CD8-positive, alpha-beta memory T cell (primary cell): Measurements from ENCODE around the gene NSMCE1. TPM values are rescaled to one million over a fixed set of nuclear protein-coding genes. Genes with fewer than 3 reads are reported as not detected.
A peak's percentile ranks its signal among the peaks of the same experiment; 100 is the strongest.
"Not testable (repeated sequence)": the region's sequence is repeated elsewhere in the genome, so short reads cannot be mapped to it uniquely, and the experiment has no call there.

Source experiments
- CTCF ChIA-PET: fragments of 350-600 bp; sonication (Branson Sonifier 250); formaldehyde crosslinking; loops from one replicate; lab custom pipeline; 2021; ENCODE audit warnings: antibody characterized with exemption; lab: Charles Lee
- POLR2A ChIA-PET: fragments of 350-600 bp; sonication (Branson Sonifier 250); formaldehyde crosslinking; loops from one replicate; lab custom pipeline; 2021; ENCODE audit warnings: antibody characterized with exemption; lab: Charles Lee
- DNase-seq, 5 donors: peaks; one replicate each; pipeline versions ENCODE4 v3.0.0 to v3.0.0-alpha.2; 2020 to 2022; ENCODE audit warnings: mixed read lengths in 1 of 5
- H3K27ac ChIP-seq: one replicate; pipeline ENCODE4 v1.7.0; 2013; ENCODE audit warnings: low read depth, mild to moderate bottlenecking, low read length, moderate library complexity
- H3K27me3 ChIP-seq: 2 replicates; pipeline ENCODE4 v1.7.0; 2013; ENCODE audit warnings: low read length, mild to moderate bottlenecking; ENCODE audit not compliant: insufficient read depth, poor library complexity, severe bottlenecking
- H3K36me3 ChIP-seq: 2 replicates; pipeline ENCODE4 v1.7.0; 2013; ENCODE audit warnings: mild to moderate bottlenecking, low read length, moderate library complexity; ENCODE audit not compliant: insufficient read depth
- H3K4me1 ChIP-seq: 2 replicates; pipeline ENCODE4 v1.7.0; 2013; ENCODE audit warnings: mild to moderate bottlenecking, low read length, moderate library complexity; ENCODE audit not compliant: insufficient read depth
- H3K4me3 ChIP-seq: 2 replicates; pipeline ENCODE4 v1.7.0; 2013; ENCODE audit warnings: mild to moderate bottlenecking, low read length
- H3K9me3 ChIP-seq: 2 replicates; pipeline ENCODE4 v1.7.0; 2013; ENCODE audit warnings: mild to moderate bottlenecking, low read length
- H3K27ac Mint-ChIP-seq, 8 donors: one replicate each; pipeline ENCODE4 v1.8.0; 2020 to 2021; ENCODE audit warnings: mixed read lengths in 8 of 8, mild to moderate bottlenecking in 6 of 8, inconsistent platforms in 3 of 8, moderate library complexity in 3 of 8
- H3K27me3 Mint-ChIP-seq, 2 donors: one replicate each; pipeline ENCODE4 v1.8.0; 2020 to 2021; ENCODE audit warnings: mixed read lengths in 2 of 2, mild to moderate bottlenecking in 1 of 2, moderate library complexity in 1 of 2
- H3K36me3 Mint-ChIP-seq, 3 donors: one replicate each; pipeline ENCODE4 v1.8.0; 2020 to 2021; ENCODE audit warnings: mixed read lengths in 3 of 3, inconsistent platforms in 1 of 3, mild to moderate bottlenecking in 1 of 3
- H3K4me1 Mint-ChIP-seq, 3 donors: one replicate each; pipeline ENCODE4 v1.8.0; 2020 to 2021; ENCODE audit warnings: mixed read lengths in 3 of 3, inconsistent platforms in 1 of 3, mild to moderate bottlenecking in 1 of 3
- H3K4me3 Mint-ChIP-seq, 7 donors: one replicate each; pipeline ENCODE4 v1.8.0; 2020 to 2021; ENCODE audit warnings: mixed read lengths in 7 of 7, mild to moderate bottlenecking in 6 of 7, moderate library complexity in 4 of 7, inconsistent platforms in 2 of 7
- H3K9me3 Mint-ChIP-seq, 5 donors: one replicate each; pipeline ENCODE4 v1.8.0; 2020 to 2022; ENCODE audit warnings: mixed read lengths in 5 of 5, mild to moderate bottlenecking in 3 of 5, moderate library complexity in 2 of 5, inconsistent platforms in 1 of 5
- polyA plus RNA-seq: library from polyadenylated mRNA; unstranded; fragments of 300-500 nt; fragmentation: Illumina TruSeq; gene quantifications from one replicate; pipeline ENCODE4 v1.2.3, GENCODE V29; 2021
- total RNA-seq, 2 experiments: library from RNA; stranded (reverse); gene quantifications; one replicate each; pipeline ENCODE4 v1.2.3, GENCODE V29; 2021

The NSMCE1 gene
- total and polyA plus RNA-seq, 3 experiments from 2014 or later, result 103 to 132 (median 114) TPM

DNA sequence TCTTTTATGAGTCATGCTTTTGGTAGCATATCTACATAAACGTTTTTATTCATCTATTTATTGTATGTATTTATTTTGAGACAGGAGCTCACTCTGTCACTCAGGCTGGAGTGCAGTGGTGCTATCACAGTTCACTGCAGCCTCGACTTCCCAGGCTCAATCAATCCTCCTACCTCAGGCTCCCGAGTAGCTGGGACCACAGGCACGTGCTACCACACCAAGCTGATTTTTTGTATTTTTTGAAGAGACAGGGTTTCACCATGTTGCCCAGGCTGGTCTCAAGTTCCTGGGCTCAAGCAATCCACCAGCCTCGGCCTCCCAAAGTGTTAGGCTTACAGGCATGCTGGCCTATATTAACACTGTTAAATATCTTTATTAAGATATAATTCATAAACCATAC, 24.8 kb upstream of the NSMCE1 start:
- DNase-seq, result no peak
- no peaks in the 10 kb centered on the region for H3K9me3 Mint-ChIP-seq
- H3K27me3 Mint-ChIP-seq, result no peaks in the 10 kb centered on the region
- H3K27ac Mint-ChIP-seq, result no peak overlapping the region
- H3K27me3 ChIP-seq, result no peaks in the 10 kb centered on the region
- peaks cover 25% of the 10 kb centered on the region for H3K4me1 ChIP-seq
- CTCF ChIA-PET, result interaction anchor here (0.5 kb wide), 1 partner anchor 147 kb away, joined by 3 read pairs; no protein-coding TSS in a partner anchor
- no peaks in the 10 kb centered on the region for H3K36me3 Mint-ChIP-seq
- peaks cover 0 to 13% (median 11%) of the 10 kb centered on the region in 3 donors for H3K4me1 Mint-ChIP-seq
- H3K9me3 ChIP-seq, result no peaks in the 10 kb centered on the region
- no peak overlapping the region for H3K4me3 ChIP-seq
- POLR2A ChIA-PET, result interaction anchor here (0.6 to 1.3 kb wide), 2 partner anchors 21 to 49 kb away, joined by 3 to 8 read pairs; no protein-coding TSS in a partner anchor
- H3K4me3 Mint-ChIP-seq, result no peak overlapping the region
- H3K27ac ChIP-seq, result no peak overlapping the region
- no peaks in the 10 kb centered on the region for H3K36me3 ChIP-seq

DNA sequence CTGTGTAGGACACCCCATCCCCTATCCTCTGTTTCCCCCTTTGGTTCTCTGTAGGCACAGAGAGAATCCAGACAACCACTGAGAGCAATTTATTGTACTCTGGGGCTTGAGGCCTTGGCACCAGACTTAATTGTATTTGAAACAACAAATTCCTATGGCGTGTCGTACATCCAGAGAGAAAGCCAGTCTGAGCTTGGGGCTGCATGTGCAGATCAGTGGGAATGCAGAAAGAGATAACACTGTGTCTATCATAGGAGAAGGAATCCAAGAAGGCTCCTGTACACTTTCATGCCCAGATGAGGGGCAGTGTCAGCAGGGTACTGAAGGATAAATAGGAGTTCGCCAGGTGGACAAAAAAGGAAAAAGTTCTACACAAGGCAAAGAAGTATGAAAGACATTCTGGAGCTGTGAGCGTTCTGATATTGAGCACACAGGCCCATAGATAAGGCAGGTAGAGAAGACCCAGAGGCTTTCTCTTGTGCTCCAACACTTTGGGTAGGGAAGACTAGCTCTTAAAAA, 23.2 kb upstream of the NSMCE1 start:
- Mint-ChIP-seq H3K27me3 (no peaks in the 10 kb centered on the region), H3K4me3 (no peak overlapping the region), H3K36me3 (no peaks in the 10 kb centered on the region), H3K4me1 (peaks cover 0 to 13% (median 11%) of the 10 kb centered on the region in 3 donors), H3K27ac (peak overlapping the region in 1 of 8 donors; percentile 40), H3K9me3 (peaks cover 0 to 3% (median 0%) of the 10 kb centered on the region in 5 donors)
- no peaks in the 10 kb centered on the region for H3K9me3 ChIP-seq
- H3K4me3 ChIP-seq, result no peak overlapping the region
- H3K4me1 ChIP-seq, result peaks cover 25% of the 10 kb centered on the region
- H3K36me3 ChIP-seq, result no peaks in the 10 kb centered on the region
- DNase-seq, result no peak
- no peaks in the 10 kb centered on the region for H3K27me3 ChIP-seq
- CTCF ChIA-PET, result no interaction called here
- POLR2A ChIA-PET, result no interaction called here
- no peak overlapping the region for H3K27ac ChIP-seq

DNA sequence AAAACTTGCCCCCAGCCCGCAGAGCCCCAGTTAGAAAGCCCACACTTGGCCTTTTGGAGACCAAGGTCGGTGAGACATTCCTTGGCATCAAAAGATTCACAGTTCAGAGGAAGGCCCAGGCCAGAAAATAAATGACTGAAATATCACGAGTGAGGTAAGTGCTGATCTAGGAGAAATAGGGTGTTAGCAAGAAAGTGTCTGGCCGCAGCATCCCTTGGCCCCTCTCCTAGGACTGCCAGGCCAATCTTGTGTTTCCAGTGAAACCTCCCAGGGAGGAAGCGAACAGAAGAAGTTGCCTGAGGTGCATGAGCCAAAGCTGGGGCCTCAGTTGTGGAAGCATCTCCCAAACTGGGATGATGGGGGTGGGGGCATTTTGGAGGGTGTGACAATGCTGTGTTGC, 22.5 kb upstream of the NSMCE1 start:
- Mint-ChIP-seq H3K27me3 (no peaks in the 10 kb centered on the region), H3K9me3 (peaks cover 0 to 3% (median 0%) of the 10 kb centered on the region in 5 donors), H3K4me3 (no peak overlapping the region), H3K27ac (peak overlapping the region in 1 of 8 donors; percentile 51), H3K36me3 (no peaks in the 10 kb centered on the region), H3K4me1 (peaks cover under 1 to 11% (median 11%) of the 10 kb centered on the region in 3 donors)
- CTCF ChIA-PET, result interaction anchor here (1.1 kb wide), 1 partner anchor 112 kb away, joined by 3 read pairs; no protein-coding TSS in a partner anchor
- POLR2A ChIA-PET, result interaction anchor here (0.7 kb wide), 1 partner anchor 40 kb away, joined by 3 read pairs; no protein-coding TSS in a partner anchor
- Histone ChIP-seq H3K36me3 (no peaks in the 10 kb centered on the region), H3K9me3 (no peaks in the 10 kb centered on the region), H3K27me3 (no peaks in the 10 kb centered on the region), H3K4me1 (peaks cover 25% of the 10 kb centered on the region), H3K4me3 (no peak overlapping the region), H3K27ac (no peak overlapping the region)
- DNase-seq, result no peak

DNA sequence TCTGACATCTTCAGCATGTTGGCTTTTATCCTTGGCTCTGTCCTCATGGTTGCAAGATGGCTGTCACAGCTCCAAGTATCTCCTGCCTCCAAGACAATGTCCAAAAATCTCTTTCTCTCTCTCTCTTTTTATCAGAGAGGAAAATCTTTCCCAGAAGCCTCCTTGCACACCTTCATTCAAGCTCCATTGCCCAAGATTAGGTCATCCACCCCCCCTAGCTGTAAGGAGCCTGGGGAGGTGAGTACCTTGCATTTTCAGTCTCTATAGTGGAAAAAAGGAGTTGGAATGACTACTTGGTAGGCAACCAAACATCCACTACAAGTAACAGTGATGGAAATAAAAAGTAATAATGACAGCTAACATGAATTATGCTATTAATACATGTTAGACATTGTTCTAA, 22.0 kb upstream of the NSMCE1 start:
- Mint-ChIP-seq H3K27me3 (no peaks in the 10 kb centered on the region), H3K4me1 (peaks cover 5 to 15% (median 8%) of the 10 kb centered on the region in 3 donors), H3K27ac (peak overlapping the region in 1 of 8 donors; percentile 63), H3K9me3 (peaks cover 0 to 3% (median 0%) of the 10 kb centered on the region in 5 donors), H3K36me3 (no peaks in the 10 kb centered on the region), H3K4me3 (no peak overlapping the region)
- Histone ChIP-seq H3K9me3 (no peaks in the 10 kb centered on the region), H3K27ac (no peak overlapping the region), H3K4me3 (no peak overlapping the region), H3K4me1 (peaks cover 28% of the 10 kb centered on the region), H3K27me3 (no peaks in the 10 kb centered on the region), H3K36me3 (no peaks in the 10 kb centered on the region)
- POLR2A ChIA-PET, result interaction anchor here (0.7 kb wide), 1 partner anchor 40 kb away, joined by 3 read pairs; no protein-coding TSS in a partner anchor
- DNase-seq, result no peak
- CTCF ChIA-PET, result interaction anchor here (1.1 kb wide), 1 partner anchor 111 kb away, joined by 3 read pairs; no protein-coding TSS in a partner anchor

DNA sequence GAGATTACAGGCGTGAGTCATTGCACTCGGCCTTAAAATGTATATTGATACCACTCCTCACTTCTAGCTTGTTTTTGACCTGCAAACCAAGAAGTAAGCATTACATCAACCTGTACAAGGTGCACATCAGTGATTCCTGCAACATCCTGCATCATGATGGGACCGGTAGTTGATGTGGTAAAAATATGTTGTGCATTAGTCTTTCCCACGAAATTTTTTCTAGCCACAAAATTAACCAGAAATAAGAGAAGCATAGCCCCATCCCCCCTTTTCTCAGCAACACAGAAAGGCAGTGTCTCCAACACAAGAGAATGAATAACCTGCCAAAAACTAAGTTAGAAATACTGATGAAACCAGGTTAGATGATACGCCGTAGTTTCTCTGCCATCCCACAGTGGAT, 21.1 kb upstream of the NSMCE1 start:
- no peaks in the 10 kb centered on the region for H3K27me3 ChIP-seq
- Mint-ChIP-seq H3K9me3 (peaks cover 0 to 3% (median 0%) of the 10 kb centered on the region in 5 donors), H3K27ac (peak overlapping the region in 2 of 8 donors; percentile 11 to 25), H3K4me1 (peaks cover 5 to 19% (median 16%) of the 10 kb centered on the region in 3 donors), H3K4me3 (peak overlapping the region in 1 of 7 donors; percentile 34), H3K36me3 (no peaks in the 10 kb centered on the region), H3K27me3 (no peaks in the 10 kb centered on the region)
- POLR2A ChIA-PET, result no interaction called here
- CTCF ChIA-PET, result no interaction called here
- no peak overlapping the region for H3K4me3 ChIP-seq
- no peak for DNase-seq
- H3K4me1 ChIP-seq, result peaks cover 36% of the 10 kb centered on the region
- H3K36me3 ChIP-seq, result no peaks in the 10 kb centered on the region
- H3K27ac ChIP-seq, result no peak overlapping the region
- H3K9me3 ChIP-seq, result no peaks in the 10 kb centered on the region

DNA sequence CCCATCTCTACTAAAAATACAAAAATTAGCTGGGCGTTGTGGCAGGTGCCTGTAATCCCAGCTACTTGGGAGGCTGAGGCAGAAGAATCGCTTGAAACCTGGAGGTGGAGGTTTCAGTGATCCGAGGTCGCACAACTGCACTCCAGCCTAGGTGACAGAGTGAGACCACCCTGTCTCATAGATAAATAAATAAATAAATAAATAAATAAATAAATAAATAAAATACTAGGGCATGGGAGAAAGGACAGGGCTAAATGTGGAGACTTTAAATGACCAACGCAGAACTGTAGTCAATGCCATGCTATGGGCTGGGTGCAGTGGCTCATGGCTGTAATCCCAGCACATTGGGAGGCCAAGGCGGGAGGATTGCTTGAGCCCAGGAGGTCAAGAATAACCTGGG, 19.7 kb upstream of the NSMCE1 start:
- H3K9me3 Mint-ChIP-seq, POLR2A ChIA-PET, H3K27ac Mint-ChIP-seq, H3K4me3 Mint-ChIP-seq, H3K36me3 ChIP-seq, H3K36me3 Mint-ChIP-seq, H3K27me3 ChIP-seq, DNase-seq, H3K4me3 ChIP-seq, H3K27ac ChIP-seq, H3K9me3 ChIP-seq, CTCF ChIA-PET, H3K27me3 Mint-ChIP-seq: not testable (repeated sequence)
- peaks cover 40% of the 10 kb centered on the region for H3K4me1 ChIP-seq
- H3K4me1 Mint-ChIP-seq, result peaks cover 5 to 22% (median 16%) of the 10 kb centered on the region in 3 donors

DNA sequence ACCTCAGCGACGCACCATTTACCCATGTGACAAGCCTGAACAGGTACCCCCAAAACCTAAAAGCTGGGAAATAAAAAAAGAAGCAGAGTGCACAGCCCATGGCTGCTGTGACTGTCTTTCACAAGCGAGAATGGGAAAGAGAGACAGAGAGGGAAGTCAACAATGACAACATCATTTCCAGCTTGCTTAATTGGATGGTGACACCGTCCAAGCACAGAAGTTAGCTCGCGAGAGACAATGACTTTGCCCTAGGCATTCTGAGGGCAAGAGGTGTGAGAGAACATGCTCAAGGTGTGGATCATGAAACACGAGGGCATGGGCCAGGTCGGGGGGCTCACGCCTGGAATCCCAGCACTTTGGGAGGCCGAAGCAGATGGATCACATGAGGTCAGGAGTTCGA, 19.3 kb upstream of the NSMCE1 start:
- no peak overlapping the region for H3K4me3 Mint-ChIP-seq
- Histone ChIP-seq H3K27me3 (no peaks in the 10 kb centered on the region), H3K36me3 (no peaks in the 10 kb centered on the region), H3K27ac (no peak overlapping the region), H3K4me1 (peaks cover 43% of the 10 kb centered on the region), H3K9me3 (no peaks in the 10 kb centered on the region), H3K4me3 (no peak overlapping the region)
- peaks cover 5 to 22% (median 16%) of the 10 kb centered on the region in 3 donors for H3K4me1 Mint-ChIP-seq
- H3K9me3 Mint-ChIP-seq, result peaks cover 0 to 3% (median 0%) of the 10 kb centered on the region in 5 donors
- H3K27ac Mint-ChIP-seq, result no peak overlapping the region
- ChIA-PET POLR2A (no interaction called here), CTCF (no interaction called here)
- H3K27me3 Mint-ChIP-seq, result no peaks in the 10 kb centered on the region
- DNase-seq, result no peak
- H3K36me3 Mint-ChIP-seq, result no peaks in the 10 kb centered on the region

DNA sequence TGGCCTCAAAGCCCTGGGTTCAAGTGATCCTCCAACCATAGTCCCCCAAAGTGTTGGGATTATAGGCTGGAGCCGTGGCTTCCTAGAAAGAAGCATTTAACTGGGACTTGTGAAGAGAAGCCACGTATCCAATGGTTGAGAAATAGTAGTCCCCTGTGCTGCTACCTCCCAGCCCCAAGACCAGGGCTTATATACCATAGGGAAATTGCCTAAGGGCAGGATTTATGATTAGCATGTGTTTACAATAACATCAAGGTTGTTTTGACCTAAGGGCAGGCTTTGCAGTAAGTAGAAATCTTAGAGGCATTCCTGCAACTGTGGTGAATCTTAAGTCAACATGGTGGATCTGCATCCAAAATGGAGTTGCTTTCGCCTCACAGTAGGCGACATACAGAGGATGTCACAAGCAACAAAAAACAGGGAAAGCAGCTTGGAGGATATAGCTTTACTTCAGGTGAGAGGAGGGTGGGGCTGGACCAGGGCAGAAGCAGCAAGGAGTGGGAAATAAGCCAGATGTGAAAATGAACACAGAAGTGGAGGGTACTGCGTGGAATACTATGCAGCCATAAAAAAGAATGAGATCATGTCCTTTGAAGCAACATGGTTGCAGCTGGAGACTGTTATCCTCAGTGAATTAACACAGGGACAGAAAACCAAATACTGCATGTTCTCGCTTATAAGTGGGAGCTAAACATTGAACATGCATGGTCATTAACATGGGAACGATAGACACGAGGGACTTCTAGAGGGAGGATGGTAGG, 18.7 kb upstream of the NSMCE1 start:
- H3K4me1 ChIP-seq, result peaks cover 43% of the 10 kb centered on the region
- peak overlapping the region in 1 of 8 donors; percentile 37 for H3K27ac Mint-ChIP-seq
- CTCF ChIA-PET, result no interaction called here
- no peaks in the 10 kb centered on the region for H3K27me3 Mint-ChIP-seq
- H3K4me3 Mint-ChIP-seq, result no peak overlapping the region
- H3K36me3 Mint-ChIP-seq, result peaks cover 0 to 2% (median 0%) of the 10 kb centered on the region in 3 donors
- H3K4me1 Mint-ChIP-seq, result peaks cover 5 to 22% (median 16%) of the 10 kb centered on the region in 3 donors
- H3K36me3 ChIP-seq, result no peaks in the 10 kb centered on the region
- H3K4me3 ChIP-seq, result no peak overlapping the region
- no peaks in the 10 kb centered on the region for H3K27me3 ChIP-seq
- POLR2A ChIA-PET, result no interaction called here
- peaks cover 0 to 3% (median 0%) of the 10 kb centered on the region in 5 donors for H3K9me3 Mint-ChIP-seq
- DNase-seq, result no peak
- H3K9me3 ChIP-seq, result no peaks in the 10 kb centered on the region
- H3K27ac ChIP-seq, result no peak overlapping the region
